Activated CD4-positive, alpha-beta T cell treated with anti-CD3 and anti-CD28 coated beads, Interleukin-2, Interleukin-6, amounts not matched to agents 100 ng/mL and 50 ng/mL, durations not matched to agents 16 hours and 8 hours (primary cell): ENCODE results near the gene MYO3B.

Experiments used
- DNase-seq: peaks from one replicate; pipeline ENCODE4 v3.0.0-alpha.2; 2020

The MYO3B gene

DNA sequence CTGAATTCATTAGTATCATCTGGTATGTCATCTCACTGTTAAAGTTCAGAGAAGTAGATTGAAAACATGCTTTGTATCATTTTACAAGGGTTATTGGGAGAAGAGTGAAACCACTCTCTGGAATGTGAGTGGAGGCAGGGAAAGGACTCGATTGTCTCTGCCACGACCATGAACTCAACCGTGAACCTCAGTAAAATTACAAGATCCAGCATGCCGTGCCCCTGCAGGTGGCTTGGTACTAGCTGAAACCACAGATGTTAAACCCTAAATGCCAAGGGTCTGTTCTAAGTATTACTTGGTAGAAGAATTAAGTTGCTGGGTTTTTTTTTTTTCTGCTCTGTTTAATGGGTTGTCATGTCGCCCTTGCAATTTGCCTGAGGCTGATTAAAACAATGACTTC, 197.2 kb downstream of the MYO3B start:
- no peak for DNase-seq

DNA sequence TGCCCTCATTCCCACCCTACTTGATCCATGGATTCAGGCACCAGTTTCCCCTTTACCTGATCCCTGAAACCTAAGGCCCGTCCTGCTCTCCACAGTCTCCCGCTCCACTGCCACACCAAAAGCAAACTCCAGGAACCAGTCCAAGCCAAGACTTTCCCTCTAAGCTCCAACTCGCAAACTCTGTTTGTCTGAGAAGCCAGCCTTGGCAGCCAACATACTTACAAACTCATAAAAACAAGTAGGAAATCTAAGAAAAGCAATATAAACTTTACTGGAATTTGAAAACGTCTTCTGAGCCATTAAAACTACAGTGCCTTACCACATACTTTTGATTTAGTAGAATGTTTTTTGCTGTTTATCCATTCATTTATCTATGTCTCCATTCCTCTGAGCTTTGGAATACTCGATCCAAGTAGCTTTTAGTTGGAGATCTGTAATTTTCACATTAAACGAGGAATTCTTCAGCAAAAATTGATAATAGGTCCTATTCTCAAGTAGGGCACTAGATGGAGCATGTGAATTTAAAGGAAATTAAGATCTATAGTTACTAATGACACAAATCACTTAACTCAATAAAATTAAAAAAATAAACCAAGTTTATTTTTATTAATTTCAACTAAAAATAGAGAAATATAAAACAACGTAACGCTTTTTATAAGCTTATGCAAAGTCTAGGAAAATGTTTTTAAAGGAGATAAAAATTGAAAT, 199.7 kb downstream of the MYO3B start:
- DNase-seq, result no peak

DNA sequence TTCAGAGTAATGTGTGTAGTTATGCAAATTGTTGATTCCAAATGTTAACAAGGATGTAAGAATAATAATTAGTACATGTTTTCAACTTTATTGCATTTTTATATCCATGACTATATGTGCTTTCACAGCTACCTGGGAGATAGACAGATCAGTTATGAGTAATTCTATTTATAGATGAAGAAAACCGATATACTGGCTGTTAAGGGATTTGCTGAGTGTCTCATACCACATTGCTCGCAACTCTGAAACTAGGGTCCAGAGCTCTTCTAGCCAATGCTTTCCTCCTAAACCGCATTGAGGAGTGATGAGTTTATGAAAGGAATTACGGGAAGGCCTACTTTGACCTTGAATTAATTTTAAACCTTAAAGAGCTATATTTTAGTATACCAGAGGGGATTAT, 202.3 kb downstream of the MYO3B start:
- DNase-seq, result no peak

DNA sequence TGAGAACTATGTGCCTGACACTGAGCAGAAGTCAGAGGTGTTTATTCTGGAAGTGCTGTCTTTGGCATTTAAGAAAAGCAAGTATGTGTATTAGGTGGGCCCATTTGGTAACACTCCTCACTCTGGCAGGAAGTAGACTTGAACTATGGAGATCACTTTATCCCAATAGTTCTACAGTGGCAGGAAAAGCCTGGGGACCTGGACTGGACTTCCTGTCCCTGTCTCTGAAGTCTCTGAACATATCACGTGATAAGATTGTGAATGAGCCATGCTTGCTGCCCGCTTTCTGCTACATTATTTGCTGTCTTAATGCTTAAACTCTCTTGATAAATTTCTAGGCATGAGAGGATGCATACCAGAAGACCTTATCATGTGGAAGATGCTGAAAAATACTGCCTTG, 203.7 kb downstream of the MYO3B start:
- no peak for DNase-seq

DNA sequence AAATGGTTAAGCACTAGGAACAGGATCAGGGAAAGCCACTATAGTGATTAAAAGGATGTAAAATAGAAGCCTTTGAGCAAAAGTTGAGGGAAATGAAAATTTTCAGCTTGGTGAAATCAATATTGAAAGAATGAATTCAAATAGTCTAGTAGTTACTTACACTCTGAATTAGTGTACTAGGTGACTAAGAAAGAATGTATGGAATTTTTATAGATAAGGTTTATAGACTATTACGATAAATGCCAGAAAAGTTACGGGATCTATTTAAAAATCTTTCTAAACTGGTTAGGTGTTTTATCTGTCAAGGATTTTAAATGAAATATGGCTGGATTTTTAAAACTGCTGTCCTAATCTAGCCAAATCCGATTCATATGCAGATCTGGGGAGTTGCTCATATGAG, 208.6 kb downstream of the MYO3B start:
- DNase-seq, result no peak

DNA sequence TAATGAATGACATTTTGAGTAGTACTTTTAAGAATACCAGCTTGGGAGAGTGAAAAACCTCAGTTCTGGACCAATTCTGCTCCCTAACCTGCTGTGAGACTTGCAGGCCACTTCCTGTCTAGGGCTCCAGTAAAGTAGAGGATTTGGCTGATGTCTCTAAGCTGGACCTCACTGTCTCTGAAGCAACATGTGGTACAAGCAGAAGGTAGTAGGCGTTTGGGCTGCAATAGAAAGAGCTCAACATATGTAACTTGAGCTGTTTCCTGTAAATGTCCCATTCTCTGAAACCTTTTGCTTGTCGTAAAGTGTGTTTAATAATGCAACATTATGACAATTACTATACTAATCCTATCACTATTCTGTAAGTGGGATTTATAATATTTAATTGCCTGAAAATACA, 213.1 kb downstream of the MYO3B start:
- no peak for DNase-seq

DNA sequence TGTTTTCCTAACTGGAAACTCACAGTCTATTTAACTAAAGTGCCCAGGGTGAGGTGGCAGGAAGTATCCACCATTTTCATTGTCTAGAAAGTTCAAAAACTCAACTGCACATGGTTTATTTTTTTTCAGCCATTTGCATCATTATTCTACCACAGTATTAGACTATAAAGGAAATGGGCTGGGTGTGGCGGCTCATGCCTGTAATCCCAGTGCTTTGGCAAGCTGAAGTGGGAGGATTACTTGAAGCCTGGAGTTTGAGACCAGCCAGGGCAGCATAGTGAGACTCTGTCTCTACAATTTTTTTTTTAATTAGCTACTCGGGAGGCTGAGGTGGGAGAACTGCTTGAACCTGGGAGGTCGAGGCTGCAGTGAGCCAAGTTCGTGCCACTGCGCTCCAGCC, 213.8 kb downstream of the MYO3B start:
- no peak for DNase-seq

DNA sequence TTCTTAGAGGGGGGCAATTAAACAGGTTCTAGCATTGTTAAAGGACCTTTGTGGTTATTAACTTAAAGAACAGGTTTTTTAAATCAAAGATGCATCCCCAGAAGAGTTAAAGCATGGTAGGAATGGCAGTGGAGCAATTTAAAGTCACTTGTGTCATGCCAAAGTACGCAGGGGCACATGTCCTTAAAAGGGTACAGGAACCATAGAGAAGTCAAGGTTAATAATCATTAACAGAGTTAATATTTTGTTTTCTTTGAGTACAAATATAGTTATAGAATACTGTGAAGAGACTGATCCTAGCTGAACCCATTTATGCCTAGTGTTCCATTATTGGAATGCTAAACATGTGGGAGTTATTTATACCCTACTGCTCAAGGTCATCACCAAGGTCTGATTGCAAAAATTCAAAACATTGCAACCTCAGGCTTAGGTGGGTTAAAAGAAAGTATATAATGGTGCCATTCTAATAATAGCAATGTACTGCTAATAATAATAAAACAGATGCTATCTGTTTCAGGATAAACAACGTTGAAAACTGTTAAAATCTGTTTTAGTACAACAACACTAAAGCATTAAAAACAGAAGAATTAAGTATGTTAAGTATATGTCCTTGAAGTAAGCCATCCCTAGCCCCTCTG, 216.0 kb downstream of the MYO3B start:
- DNase-seq, result no peak

DNA sequence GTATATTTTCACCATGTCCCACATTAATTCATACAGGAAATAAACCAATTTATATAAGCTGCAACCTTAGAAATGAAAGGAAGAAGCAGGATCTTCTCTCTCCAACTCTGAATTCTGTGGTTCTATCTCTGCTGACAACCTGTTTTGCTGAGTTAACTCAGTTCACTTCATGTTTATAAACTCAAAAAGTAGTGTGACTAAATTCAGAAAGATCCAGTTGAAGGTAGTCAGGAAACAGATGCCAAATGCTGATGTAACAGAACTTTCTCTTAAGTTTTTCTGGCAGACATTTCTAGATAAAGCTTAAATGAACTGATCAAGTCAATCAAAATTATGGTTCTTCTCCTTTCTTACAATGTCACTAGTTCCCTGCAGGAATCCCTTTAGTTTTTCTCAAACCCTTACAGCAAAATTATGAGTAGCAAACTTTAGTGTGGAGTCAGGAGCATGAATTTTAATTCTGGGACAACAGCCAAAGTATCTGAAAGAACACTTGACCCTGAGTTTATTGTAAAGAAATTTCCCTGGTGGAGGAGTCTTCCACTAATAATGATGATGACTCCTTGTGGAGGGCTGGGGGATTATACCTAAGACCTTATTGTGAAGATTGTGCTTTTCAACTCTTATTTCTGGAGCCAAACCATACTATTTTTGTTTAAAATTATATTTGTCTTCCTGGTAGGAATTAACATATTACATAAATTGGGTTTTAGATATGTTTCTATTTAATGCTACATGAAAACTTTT, 216.9 kb downstream of the MYO3B start:
- DNase-seq, result no peak

DNA sequence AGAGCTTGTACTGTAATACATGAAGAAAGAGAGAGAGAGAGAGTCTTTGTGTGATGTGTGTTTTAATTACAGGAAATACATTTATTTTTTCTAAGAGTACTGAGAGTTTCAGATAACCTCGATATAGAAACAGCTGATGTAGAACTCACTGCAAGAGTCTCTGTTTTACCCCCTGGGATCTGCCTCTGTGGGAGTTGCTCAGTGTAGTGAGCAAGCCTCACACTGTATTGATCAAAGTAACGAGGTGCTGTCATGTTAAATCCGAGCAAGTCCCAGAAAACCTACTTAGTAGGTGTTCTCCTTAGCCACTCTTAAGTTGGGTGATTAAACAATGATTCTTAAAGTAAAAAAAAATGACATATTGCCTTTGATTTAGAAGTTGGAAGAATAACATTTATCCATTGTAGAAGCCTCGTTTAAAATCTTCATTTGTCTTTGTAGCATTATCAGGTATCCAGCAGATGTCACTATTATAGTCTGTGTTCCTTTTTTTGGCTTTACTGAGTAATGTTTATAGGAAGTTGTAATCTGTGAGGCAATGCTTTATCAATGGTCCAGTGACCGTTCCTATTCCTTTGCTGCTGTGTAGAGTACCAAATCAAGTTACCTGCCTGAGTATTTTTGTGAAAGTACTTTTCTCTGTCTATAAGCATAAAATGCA, 219.0 kb downstream of the MYO3B start:
- no peak for DNase-seq

DNA sequence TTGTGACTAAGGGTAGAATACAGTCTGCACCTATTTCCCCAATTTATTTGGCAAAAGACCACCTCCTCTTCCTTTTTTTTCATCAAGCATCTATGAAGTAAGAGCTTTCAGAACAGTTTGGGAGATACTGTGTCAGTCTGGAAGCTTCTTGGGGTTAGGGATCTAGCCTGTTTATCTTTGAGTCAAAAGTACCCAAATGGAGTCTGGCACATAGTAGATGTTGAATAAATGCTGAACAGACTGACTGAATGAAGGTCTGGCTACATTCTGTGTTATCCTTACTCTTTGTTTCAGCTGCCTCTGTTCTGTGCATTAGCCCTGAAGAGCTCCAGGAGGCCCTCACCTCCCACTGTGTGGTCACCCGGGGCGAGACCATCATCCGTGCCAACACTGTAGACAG, 223.2 kb downstream of the MYO3B start:
- no peak for DNase-seq

DNA sequence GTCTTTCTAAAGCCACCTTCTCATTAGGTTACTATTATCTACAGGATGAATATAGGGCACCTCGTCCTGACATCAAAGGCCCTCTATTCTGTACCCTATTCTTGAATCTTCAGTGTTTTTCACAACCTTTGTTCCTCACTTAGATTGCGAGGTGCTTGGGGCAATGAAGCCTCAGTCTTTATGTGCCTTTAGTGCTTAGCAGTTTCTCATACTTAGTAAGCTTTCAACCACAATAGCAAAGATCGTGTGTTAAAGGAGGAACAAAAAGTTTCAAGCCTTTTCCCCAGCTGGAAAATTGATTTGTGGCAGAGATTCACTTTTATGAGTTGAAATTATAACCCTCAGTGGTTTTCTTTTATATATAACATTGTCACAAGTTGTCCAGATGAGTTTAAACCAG, 226.9 kb downstream of the MYO3B start:
- DNase-seq, result no peak

DNA sequence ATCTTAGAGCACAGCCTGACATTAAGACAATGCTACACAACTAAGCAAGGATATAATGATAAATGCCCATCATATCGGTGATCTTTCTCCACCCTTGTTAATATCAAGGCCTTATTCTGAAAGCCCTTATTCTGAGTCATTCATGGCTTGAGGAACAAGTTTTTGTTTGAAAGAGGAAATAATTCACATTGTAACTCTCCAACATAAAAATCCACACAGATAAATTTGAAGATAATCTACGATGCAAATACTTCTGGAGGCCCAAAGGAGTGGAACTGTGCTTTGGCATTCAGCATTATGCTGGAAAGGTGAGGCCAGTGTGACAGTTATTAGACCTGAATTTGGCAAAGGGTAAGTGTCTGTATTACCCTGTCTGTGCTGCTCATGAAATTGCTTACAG, 227.4 kb downstream of the MYO3B start:
- no peak for DNase-seq

DNA sequence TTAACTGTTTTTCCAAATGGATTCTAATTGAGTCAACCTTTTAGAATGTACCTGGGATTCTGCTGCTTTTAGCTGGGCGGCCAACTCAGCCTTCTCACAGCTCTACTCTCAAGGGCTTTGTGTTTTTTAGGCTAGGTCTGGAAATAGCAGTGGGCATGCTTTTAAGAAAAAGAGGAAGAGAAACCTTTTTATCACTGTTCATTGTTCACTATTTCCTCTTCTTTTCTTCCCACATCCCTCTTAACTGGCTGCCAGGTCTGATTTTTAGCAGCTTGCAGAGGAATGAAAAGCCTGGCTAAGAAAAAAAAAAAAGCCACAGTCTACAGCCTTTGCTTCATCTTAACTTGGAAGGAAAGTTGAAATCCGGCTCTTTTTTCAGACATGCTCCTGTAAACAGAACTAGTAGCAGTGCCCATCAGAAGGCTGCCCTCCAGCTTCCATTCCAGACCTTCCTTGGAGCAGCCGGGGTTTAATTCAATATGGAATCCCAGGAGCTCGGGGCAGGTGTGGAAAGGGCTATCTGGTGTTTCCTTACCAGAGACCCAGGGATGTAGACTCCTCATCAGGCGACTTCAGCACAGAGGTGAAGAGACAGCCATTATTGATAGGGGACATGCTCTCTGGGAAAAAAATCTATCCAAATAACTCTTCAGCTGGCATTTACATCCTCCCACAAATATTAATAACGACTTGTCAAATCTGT, 230.7 kb downstream of the MYO3B start:
- DNase-seq, result no peak

DNA sequence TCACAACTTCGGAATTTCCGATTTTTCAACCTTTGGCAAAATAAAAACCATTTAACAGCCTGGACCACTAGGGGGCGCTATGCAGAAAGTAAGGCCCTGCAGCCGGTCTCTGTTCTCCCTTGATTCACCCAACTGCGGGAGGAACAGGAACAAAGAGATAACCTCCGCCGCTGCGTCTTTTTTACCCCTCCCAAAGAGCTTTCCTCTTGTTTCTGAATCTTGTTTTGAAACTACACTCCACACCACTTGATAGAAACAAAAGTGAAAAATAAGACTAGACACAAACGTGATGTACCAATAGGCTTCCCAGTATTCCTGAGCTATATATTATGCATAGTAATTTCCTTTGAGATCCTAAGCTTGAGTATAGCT, 231.2 kb downstream of the MYO3B start:
- peak; percentile 81 for DNase-seq

DNA sequence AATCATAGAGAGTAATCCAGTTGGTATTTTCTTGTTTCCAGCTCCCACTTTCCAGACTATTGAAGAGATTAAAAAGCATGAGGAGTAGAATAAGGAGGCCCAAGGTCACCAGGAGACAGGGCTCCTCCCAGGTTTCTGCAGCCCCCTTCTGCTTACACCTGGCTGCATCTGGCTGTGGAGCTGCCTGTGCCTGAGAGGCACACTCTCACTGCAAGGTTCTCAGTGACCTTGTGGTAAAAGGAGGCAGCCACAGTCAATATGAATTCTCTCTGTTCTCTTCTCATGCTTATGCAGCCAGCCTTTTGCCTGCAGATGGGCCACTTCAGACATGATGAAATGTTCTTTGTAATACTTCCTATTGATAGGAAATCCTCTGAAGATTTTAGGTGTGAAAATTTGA, 233.7 kb downstream of the MYO3B start:
- no peak for DNase-seq

DNA sequence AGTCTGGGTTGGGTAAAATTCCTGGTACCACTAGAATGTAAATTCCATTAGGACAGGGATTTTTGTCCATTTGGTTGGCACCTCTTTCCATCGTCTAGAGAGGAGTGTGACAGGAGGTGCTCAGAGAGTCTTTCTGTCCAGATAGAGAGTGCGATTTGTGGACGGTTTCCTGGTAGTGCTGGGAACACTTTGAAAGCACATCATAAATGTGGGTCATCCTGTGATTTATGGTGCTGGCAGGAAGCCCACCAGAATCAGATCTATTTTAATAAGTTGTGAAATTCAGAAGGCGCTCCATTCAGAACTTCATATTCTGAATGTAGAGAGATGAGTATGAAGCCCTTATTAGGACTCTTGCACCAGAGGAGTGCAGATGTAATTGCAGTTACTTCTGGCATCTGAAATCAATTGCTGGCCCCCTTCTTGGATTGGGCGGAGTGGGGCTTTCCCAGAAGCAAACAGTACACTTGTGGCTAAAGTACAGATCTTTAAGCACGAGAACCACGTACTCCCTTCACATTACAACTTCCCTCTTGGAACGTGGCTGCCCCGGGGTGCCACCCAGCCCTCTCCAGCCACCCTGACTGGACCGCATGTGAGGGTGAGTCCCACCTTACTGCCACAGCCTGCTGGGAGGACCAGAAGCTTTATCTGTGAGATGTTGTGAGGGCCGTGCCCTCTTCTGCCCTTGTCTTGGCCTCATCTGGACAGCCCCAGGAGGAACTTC, 243.2 kb downstream of the MYO3B start:
- DNase-seq, result no peak

DNA sequence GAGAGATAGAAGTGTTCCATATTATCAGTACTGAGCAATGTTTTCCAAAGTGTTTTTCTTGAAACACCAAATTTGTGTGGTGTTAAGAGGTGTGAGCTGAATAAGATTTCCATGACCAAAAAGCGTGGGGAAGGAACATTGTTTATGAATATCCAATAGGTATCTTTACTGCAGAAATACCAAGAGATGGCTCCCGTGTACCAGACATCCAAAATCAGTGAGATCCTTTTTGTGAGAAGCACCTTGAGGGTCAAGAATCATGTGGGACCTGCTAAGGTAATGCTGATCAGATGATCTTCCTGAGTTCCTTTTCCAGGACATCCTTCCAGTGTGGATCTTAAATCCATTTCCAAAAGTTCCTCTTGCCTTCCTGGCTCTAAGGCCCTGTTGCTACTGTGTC, 246.0 kb downstream of the MYO3B start:
- no peak for DNase-seq

DNA sequence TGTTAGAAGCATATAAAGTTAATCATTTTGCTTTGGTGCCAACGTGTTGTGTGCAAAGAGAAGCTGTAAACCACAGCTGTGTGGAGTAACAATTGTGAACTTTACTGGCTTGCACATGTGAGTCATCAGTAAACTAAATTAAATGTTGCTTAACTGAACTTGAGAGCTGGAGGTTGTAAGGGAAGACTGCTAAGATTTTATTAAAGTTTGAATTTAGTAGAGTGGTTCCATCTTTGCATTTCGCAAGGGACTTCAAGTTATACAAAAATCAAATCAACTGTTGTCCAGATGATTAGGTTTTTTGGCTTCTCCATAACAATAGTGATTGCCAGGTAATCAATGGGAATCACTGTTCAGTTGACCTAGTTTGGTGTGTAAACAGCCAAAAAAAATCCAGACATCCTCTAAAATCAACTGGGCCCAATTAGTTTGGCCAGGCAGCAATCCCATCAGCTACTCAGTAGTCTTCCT, 247.4 kb downstream of the MYO3B start:
- DNase-seq, result no peak

DNA sequence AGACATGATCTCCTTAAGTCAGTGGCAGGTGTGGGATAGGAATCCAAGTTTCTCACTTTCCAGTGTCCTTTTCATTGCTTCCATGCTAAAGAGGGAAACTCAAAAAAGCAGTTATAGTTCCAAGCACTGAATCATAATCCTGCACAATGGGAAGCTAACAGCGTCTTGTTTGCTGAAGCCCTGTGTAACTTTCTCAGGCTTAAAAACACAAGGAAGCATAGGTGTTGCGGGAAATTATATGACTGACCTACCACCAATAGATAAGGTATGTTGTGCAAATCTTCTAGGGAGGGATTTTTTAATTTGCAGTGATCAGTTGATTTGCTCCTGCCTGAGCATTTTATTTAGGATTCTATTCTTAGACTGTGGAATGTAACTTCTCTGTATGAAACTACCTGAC, 250.9 kb downstream of the MYO3B start:
- DNase-seq, result no peak

DNA sequence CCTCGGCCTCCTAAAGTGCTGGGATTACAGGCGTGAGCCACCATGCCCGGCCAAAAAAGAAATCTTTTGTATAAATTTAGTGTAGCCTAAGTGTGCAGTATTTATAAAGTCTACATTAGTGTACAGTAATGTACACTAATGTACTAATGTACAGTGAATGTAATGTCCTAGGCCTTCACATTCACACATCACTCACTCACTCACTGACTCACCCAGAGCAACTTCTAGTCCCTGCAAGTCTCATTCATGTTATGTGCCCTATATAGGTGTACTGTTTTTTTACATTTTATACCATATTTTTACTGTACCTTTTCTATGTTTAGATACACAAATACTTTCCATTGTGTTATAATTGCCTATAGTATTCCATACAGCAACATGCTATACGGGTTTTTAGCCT, 254.9 kb downstream of the MYO3B start:
- no peak for DNase-seq

DNA sequence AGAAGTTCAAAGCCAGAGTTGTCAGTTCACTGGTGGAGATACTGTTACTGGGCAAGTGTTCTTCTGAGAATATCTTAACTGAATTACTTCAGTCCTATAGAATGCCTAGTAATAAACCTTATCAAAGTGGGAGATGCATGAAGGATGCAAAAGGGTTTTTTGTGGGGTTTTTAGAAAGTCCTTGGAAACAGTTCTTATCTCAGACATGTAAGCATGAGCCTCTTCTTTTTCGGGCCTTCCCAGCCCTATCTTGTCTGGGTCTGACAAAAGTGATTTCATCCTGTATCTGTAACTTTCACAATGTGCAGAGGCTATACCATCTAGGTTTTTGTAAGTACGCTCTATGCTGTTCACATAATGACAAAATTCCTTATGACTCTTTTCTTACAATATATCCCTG, 255.5 kb downstream of the MYO3B start:
- DNase-seq, result no peak
